ENCODE data around the gene EBP.

DNA sequence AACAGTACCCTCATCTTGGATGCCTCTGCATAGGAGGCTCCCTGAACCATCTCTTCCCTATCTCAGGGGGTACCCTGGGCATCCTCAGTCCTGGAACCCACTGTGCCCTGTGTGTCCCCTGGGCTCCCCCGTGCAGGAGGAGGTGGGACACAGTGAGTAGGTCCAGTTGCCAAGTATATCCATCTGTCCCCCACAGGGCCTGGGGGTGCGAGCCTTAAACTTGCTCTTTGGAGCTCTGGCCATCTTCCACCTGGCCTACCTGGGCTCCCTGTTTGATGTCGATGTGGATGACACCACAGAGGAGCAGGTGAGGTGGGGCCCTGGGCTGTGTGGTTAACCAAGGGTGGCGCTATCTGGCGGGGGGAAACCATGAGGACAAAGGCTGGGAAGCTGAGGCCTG is 4.6 kb upstream of the EBP start:
- TF ChIP-seq, protein P1, sequence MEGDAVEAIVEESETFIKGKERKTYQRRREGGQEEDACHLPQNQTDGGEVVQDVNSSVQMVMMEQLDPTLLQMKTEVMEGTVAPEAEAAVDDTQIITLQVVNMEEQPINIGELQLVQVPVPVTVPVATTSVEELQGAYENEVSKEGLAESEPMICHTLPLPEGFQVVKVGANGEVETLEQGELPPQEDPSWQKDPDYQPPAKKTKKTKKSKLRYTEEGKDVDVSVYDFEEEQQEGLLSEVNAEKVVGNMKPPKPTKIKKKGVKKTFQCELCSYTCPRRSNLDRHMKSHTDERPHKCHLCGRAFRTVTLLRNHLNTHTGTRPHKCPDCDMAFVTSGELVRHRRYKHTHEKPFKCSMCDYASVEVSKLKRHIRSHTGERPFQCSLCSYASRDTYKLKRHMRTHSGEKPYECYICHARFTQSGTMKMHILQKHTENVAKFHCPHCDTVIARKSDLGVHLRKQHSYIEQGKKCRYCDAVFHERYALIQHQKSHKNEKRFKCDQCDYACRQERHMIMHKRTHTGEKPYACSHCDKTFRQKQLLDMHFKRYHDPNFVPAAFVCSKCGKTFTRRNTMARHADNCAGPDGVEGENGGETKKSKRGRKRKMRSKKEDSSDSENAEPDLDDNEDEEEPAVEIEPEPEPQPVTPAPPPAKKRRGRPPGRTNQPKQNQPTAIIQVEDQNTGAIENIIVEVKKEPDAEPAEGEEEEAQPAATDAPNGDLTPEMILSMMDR (conservative IDR thresholded peaks at IDR 0.05 in 1 of 2, IDR thresholded peaks at IDR 0.05 in 1 of 2; ENCODE audit: low read depth in 1 of 2, low read length in 2 of 2) = no peak
- TF ChIP-seq EZH2 (IDR thresholded peaks at IDR 0.05; ENCODE audit: low read length, missing control alignments) = no peak

Data from fibroblast of lung (primary cell).